A673 (cell line): ENCODE data around the gene SLC7A6. TPM values are rescaled to one million over a fixed set of nuclear protein-coding genes. Genes with fewer than 3 reads are reported as not detected.

ENCODE experiments used
- BruUV-seq: library from RNA; stranded (reverse); fragments of 400-500 nt; replicated peaks from 2 replicates; lab custom pipeline; 2021; lab: Mats Ljungman, UMichigan
- CTCF ChIA-PET: fragments of 300-600 bp; sonication (Branson Sonifier 250); formaldehyde crosslinking; loops from one replicate; lab custom pipeline; 2022; ENCODE audit warnings: antibody characterized with exemption; lab: Charles Lee
- POLR2A ChIA-PET: fragments of 300-600 bp; sonication (Branson Sonifier 250); formaldehyde crosslinking; loops from one replicate; lab custom pipeline; 2022; ENCODE audit warnings: antibody characterized with exemption; ENCODE audit not compliant: low non-redundant PET; lab: Charles Lee
- DNase-seq: peaks from one replicate; pipeline ENCODE4 v3.0.0-alpha.2; 2015; ENCODE audit warnings: low spot score
- H3K27ac ChIP-seq: fragments of 200-600 bp; sonication (generic); 2 replicates; pipeline ENCODE4 v1.5.1; 2016; ENCODE audit warnings: mixed run types, low read depth, mild to moderate bottlenecking, mixed read lengths, antibody characterized with exemption, low read length; ENCODE audit not compliant: poor library complexity, severe bottlenecking
- H3K27me3 ChIP-seq: fragments of 200-600 bp; sonication (generic); replicated peaks from 2 replicates; pipeline ENCODE4 v1.6.1; 2017; ENCODE audit warnings: mixed run types, low read depth, mild to moderate bottlenecking, mixed read lengths, antibody characterized with exemption, low read length; ENCODE audit not compliant: insufficient read depth, poor library complexity
- H3K36me3 ChIP-seq: fragments of 200-600 bp; sonication (generic); 2 replicates; pipeline ENCODE4 v1.6.1; 2016; ENCODE audit warnings: mixed run types, mild to moderate bottlenecking, mixed read lengths, antibody characterized with exemption, low read length; ENCODE audit not compliant: insufficient read depth, poor library complexity, severe bottlenecking
- H3K4me1 ChIP-seq: fragments of 200-600 bp; sonication (generic); 2 replicates; pipeline ENCODE4 v1.6.1; 2017; ENCODE audit warnings: mixed run types, mild to moderate bottlenecking, mixed read lengths, antibody characterized with exemption, low read length; ENCODE audit not compliant: insufficient read depth, poor library complexity, severe bottlenecking
- H3K4me3 ChIP-seq: fragments of 200-600 bp; sonication (generic); 2 replicates; pipeline ENCODE4 v1.5.1; 2016; ENCODE audit warnings: low read depth, mixed run types, mild to moderate bottlenecking, mixed read lengths, low read length; ENCODE audit not compliant: poor library complexity, severe bottlenecking
- H3K9me3 ChIP-seq: fragments of 200-600 bp; sonication (generic); 2 replicates; pipeline ENCODE4 v1.6.1; 2016; ENCODE audit warnings: mixed run types, low read depth, mild to moderate bottlenecking, mixed read lengths, antibody characterized with exemption, low read length; ENCODE audit not compliant: poor library complexity, severe bottlenecking
- EZH2 ChIP-seq: fragments of 200-600 bp; sonication (generic); IDR thresholded peaks from 2 replicates; pipeline ENCODE4 v1.6.1; 2017; ENCODE audit warnings: borderline replicate concordance, low read depth, mild to moderate bottlenecking, mixed read lengths, antibody characterized with exemption, low read length; ENCODE audit not compliant: poor library complexity, severe bottlenecking
- intact Hi-C: fragments of 100-400 bp; cut with micrococcal nuclease; formaldehyde crosslinking; loops from one replicate; pipeline ENCODE4 v1.10.0; 2022; ENCODE audit not compliant: unreplicated experiment
- total RNA-seq: library from RNA; stranded (reverse); gene quantifications from 2 replicates; pipeline ENCODE4 v1.2.3, GENCODE V29; 2021
- TF ChIP-seq, protein P1 (sequence below): fragments of 300-800, 200-600 bp; sonication (generic); conservative IDR thresholded peaks from 2 replicates; pipeline ENCODE4 v1.5.1; 2017; ENCODE audit warnings: low read depth, mild to moderate bottlenecking, antibody characterized with exemption, low read length, moderate library complexity, mixed read lengths

Gene SLC7A6
- total RNA-seq, 1 experiment from 2014 or later: 58.7 TPM

DNA sequence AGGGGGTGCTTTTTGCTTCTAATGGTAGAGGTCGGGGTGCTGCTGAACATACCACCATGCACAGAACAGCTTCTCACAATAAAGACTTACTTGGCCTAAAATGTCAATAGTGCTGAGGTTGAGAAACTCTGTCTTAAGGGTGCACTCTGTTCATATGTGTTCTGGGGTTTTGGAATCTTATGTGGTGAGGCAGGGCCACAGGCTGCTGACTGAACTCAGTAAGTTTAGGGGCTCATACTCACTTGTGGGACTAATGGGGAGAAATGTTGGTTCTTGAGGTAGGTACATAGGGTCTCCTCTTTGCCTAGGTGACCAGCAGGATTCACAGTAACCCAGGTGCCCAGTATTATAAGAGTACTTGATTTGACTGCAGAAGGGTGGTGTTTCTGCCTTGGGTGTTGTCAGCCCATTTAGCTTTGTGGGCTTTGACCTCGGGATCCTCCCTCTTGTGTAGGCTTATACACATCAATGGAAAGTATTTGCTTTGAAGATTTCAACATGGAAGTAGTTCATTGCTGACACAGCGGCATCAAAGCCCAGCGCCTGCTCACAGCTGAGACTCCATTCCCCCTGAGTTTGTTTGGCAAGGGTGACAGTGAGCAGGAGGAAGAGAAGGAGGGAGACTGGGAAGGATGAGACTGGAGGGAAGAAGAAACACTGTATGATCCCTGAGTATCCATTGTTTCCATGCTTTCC, 17.2 kb downstream of the SLC7A6 start:
- Histone ChIP-seq H3K27ac (no peak overlapping the region), H3K4me3 (no peak overlapping the region), H3K27me3 (no peaks in the 10 kb centered on the region), H3K4me1 (no peaks in the 10 kb centered on the region), H3K36me3 (peaks cover 5% of the 10 kb centered on the region), H3K9me3 (no peaks in the 10 kb centered on the region)
- intact Hi-C loops: no loop called here
- TF ChIP-seq, protein P1, sequence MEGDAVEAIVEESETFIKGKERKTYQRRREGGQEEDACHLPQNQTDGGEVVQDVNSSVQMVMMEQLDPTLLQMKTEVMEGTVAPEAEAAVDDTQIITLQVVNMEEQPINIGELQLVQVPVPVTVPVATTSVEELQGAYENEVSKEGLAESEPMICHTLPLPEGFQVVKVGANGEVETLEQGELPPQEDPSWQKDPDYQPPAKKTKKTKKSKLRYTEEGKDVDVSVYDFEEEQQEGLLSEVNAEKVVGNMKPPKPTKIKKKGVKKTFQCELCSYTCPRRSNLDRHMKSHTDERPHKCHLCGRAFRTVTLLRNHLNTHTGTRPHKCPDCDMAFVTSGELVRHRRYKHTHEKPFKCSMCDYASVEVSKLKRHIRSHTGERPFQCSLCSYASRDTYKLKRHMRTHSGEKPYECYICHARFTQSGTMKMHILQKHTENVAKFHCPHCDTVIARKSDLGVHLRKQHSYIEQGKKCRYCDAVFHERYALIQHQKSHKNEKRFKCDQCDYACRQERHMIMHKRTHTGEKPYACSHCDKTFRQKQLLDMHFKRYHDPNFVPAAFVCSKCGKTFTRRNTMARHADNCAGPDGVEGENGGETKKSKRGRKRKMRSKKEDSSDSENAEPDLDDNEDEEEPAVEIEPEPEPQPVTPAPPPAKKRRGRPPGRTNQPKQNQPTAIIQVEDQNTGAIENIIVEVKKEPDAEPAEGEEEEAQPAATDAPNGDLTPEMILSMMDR: no peak
- TF ChIP-seq EZH2: no peak
- BruUV-seq: no TSS peak
- POLR2A ChIA-PET: no interaction called here
- CTCF ChIA-PET: no interaction called here
- no peak for DNase-seq

- Histone ChIP-seq H3K36me3 (peaks cover 5% of the 10 kb centered on the region), H3K27me3 (no peaks in the 10 kb centered on the region), H3K4me1 (no peaks in the 10 kb centered on the region), H3K27ac (no peak overlapping the region), H3K9me3 (no peaks in the 10 kb centered on the region), H3K4me3 (no peak overlapping the region)
- DNase-seq: no peak
- ChIA-PET POLR2A (no interaction called here), CTCF (no interaction called here)
- intact Hi-C loops: no loop called here
- TF ChIP-seq, protein P1: no peak
- TF ChIP-seq EZH2: no peak
- BruUV-seq: no TSS peak
These were observed 17.7 kb downstream of the SLC7A6 start for GRCh38 chr16:68282064-68282452.

GRCh38 chr16:68283346-68283745, 19.0 kb downstream of the SLC7A6 start:
- POLR2A ChIA-PET: no interaction called here
- no peak for TF ChIP-seq EZH2
- TF ChIP-seq, protein P1: no peak
- Histone ChIP-seq H3K4me3 (no peak overlapping the region), H3K4me1 (no peaks in the 10 kb centered on the region), H3K9me3 (no peaks in the 10 kb centered on the region), H3K27ac (no peak overlapping the region), H3K27me3 (no peaks in the 10 kb centered on the region), H3K36me3 (peaks cover 12% of the 10 kb centered on the region)
- CTCF ChIA-PET: no interaction called here
- DNase-seq: no peak
- BruUV-seq: no TSS peak
- intact Hi-C loops: no loop called here
